ENCODE measurements around the gene TBL1X.

TBL1X gene

GRCh38 chrX:9605484-9605883 lies 140.6 kb downstream of the TBL1X start:
- no peak for DNase-seq (ENCODE audit: low read depth)
- in situ Hi-C loops (cut with HindIII; ENCODE audit: low sequenced_read_pairs) = no loop called here
- no peak overlapping the region for H3K4me3 ChIP-seq (ENCODE audit: low read depth, low read length)
- no peak for TF ChIP-seq CTCF (IDR thresholded peaks at IDR 0.05; ENCODE audit: low read depth, low read length, missing control alignments)

GRCh38 chrX:9606971-9607370 lies 142.1 kb downstream of the TBL1X start:
- no peak for TF ChIP-seq CTCF (IDR thresholded peaks at IDR 0.05; ENCODE audit: low read depth, low read length, missing control alignments)
- no peak overlapping the region for H3K4me3 ChIP-seq (ENCODE audit: low read depth, low read length)
- DNase-seq (ENCODE audit: low read depth) = no peak
- in situ Hi-C loops (cut with HindIII; ENCODE audit: low sequenced_read_pairs) = no loop called here

GRCh38 chrX:9609499-9609898 lies 144.6 kb downstream of the TBL1X start:
- in situ Hi-C loops (cut with HindIII; ENCODE audit: low sequenced_read_pairs) = no loop called here
- no peak for TF ChIP-seq CTCF (IDR thresholded peaks at IDR 0.05; ENCODE audit: low read depth, low read length, missing control alignments)
- DNase-seq (ENCODE audit: low read depth) = no peak
- H3K4me3 ChIP-seq (ENCODE audit: low read depth, low read length) = no peak overlapping the region

- TF ChIP-seq CTCF (IDR thresholded peaks at IDR 0.05; ENCODE audit: low read depth, low read length, missing control alignments) = no peak
- H3K4me3 ChIP-seq (ENCODE audit: low read depth, low read length) = no peak overlapping the region
- in situ Hi-C loops (cut with HindIII; ENCODE audit: low sequenced_read_pairs) = no loop called here
- no peak for DNase-seq (ENCODE audit: low read depth)
These were observed 145.1 kb downstream of the TBL1X start for GRCh38 chrX:9609987-9610386.

- no peak for DNase-seq (ENCODE audit: low read depth)
- in situ Hi-C loops (cut with HindIII; ENCODE audit: low sequenced_read_pairs) = no loop called here
- H3K4me3 ChIP-seq (ENCODE audit: low read depth, low read length) = no peak overlapping the region
- TF ChIP-seq CTCF (IDR thresholded peaks at IDR 0.05; ENCODE audit: low read depth, low read length, missing control alignments) = no peak
These were observed 146.0 kb downstream of the TBL1X start for GRCh38 chrX:9610771-9611392.

- no peak for DNase-seq (ENCODE audit: low read depth)
- H3K4me3 ChIP-seq (ENCODE audit: low read depth, low read length) = no peak overlapping the region
- in situ Hi-C loops (cut with HindIII; ENCODE audit: low sequenced_read_pairs) = no loop called here
- no peak for TF ChIP-seq CTCF (IDR thresholded peaks at IDR 0.05; ENCODE audit: low read depth, low read length, missing control alignments)
These were observed 146.7 kb downstream of the TBL1X start for GRCh38 chrX:9611436-9612145.

All from astrocyte of the cerebellum (primary cell).